H1 (cell line): ENCODE results near the gene ADCY3. TPM values are rescaled to one million over a fixed set of nuclear protein-coding genes. Genes with fewer than 3 reads are reported as not detected.

Source experiments
- CTCF ChIA-PET: fragments of 300-600 bp; sonication (Branson Sonifier 250); formaldehyde crosslinking; loops from one replicate; lab custom pipeline; 2021; ENCODE audit not compliant: partially characterized antibody; lab: Charles Lee
- POLR2A ChIA-PET: fragments of 300-600 bp; sonication (Branson Sonifier 250); formaldehyde crosslinking; loops from one replicate; lab custom pipeline; 2021; ENCODE audit warnings: inconsistent platforms; ENCODE audit not compliant: partially characterized antibody; lab: Charles Lee
- DNase-seq, 2 experiments: peaks; one replicate each; pipeline versions ENCODE4 v3.0.0 to v3.0.0-alpha.2; 2010 to 2022; ENCODE audit warnings: low spot score in 2 of 2, low read depth in 1 of 2, mixed read lengths in 1 of 2
- FAIRE-seq: peaks from 2 replicates; lab custom pipeline; 2011; peaks lifted over from hg19 to GRCh38; lab: Jason Lieb, UNC
- H2AFZ ChIP-seq: 2 replicates; pipeline ENCODE4 v1.8.1; 2012; ENCODE audit warnings: low read length, inconsistent platforms
- H2AK5ac ChIP-seq: 2 replicates; pipeline ENCODE4 v1.6.1; 2013; ENCODE audit warnings: low read depth, low read length
- H2BK120ac ChIP-seq: replicated peaks from 2 replicates; pipeline ENCODE3; 2013; ENCODE audit warnings: low read depth, low read length, inconsistent platforms
- H2BK12ac ChIP-seq: 2 replicates; pipeline ENCODE4 v1.6.1; 2013; ENCODE audit warnings: low read depth, low read length
- H2BK15ac ChIP-seq: 2 replicates; pipeline ENCODE4 v1.6.1; 2013; ENCODE audit warnings: low read length
- H2BK20ac ChIP-seq: 2 replicates; pipeline ENCODE4 v1.6.1; 2013; ENCODE audit warnings: low read length
- H2BK5ac ChIP-seq: 2 replicates; pipeline ENCODE4 v1.6.1; 2013; ENCODE audit warnings: low read depth, low read length
- H3K14ac ChIP-seq: 2 replicates; pipeline ENCODE4 v1.6.1; 2013; ENCODE audit warnings: inconsistent platforms; ENCODE audit not compliant: insufficient read length
- H3K18ac ChIP-seq: 2 replicates; pipeline ENCODE4 v1.6.1; 2013; ENCODE audit warnings: low read length; ENCODE audit errors: extremely low read depth
- H3K23ac ChIP-seq: 2 replicates; pipeline ENCODE4 v1.6.1; 2013; ENCODE audit warnings: inconsistent platforms; ENCODE audit not compliant: insufficient read length
- H3K23me2 ChIP-seq: 2 replicates; pipeline ENCODE4 v1.6.1; 2013; ENCODE audit warnings: low read depth, low read length
- H3K27ac ChIP-seq: 2 replicates; pipeline ENCODE4 v1.6.1; 2011; ENCODE audit warnings: low read depth, low read length, inconsistent platforms
- H3K27me3 ChIP-seq, 4 experiments: replicated peaks in 1 of 4; 1 replicate in 1 of 4; 2 replicates in 3 of 4; pipeline versions ENCODE4 v1.6.1 to v1.8.1; 2011 to 2013; ENCODE audit warnings: low read length in 3 of 4, mild to moderate bottlenecking in 3 of 4, inconsistent platforms in 2 of 4, mixed read lengths in 2 of 4, moderate library complexity in 1 of 4; ENCODE audit not compliant: control insufficient read depth in 3 of 4, insufficient read depth in 3 of 4; ENCODE audit errors: extremely low read depth in 1 of 4
- H3K36me3 ChIP-seq, 4 experiments: 2 replicates each; pipeline versions ENCODE4 v1.6.1 to v1.8.1; 2011 to 2013; ENCODE audit warnings: mild to moderate bottlenecking in 4 of 4, low read length in 3 of 4, moderate library complexity in 2 of 4, control low read depth in 1 of 4, inconsistent platforms in 1 of 4; ENCODE audit not compliant: insufficient read depth in 4 of 4, control insufficient read depth in 2 of 4
- H3K4ac ChIP-seq: replicated peaks from 2 replicates; pipeline ENCODE3; 2013; ENCODE audit warnings: low read length, low read depth, mixed read lengths, inconsistent platforms; ENCODE audit not compliant: insufficient read length
- H3K4me1 ChIP-seq, 4 experiments: replicated peaks in 1 of 4; 1 replicate in 1 of 4; 2 replicates in 3 of 4; pipeline versions ENCODE4 v1.6.1 to v1.8.1; 2011 to 2013; ENCODE audit warnings: low read length in 3 of 4, inconsistent platforms in 2 of 4, mixed read lengths in 1 of 4; ENCODE audit not compliant: insufficient read depth in 4 of 4, control insufficient read depth in 3 of 4
- H3K4me2 ChIP-seq, 2 experiments: 2 replicates each; pipeline versions ENCODE4 v1.6.1 to v1.8.1; 2011 to 2013; ENCODE audit warnings: low read depth in 2 of 2, low read length in 2 of 2, control low read depth in 1 of 2, inconsistent platforms in 1 of 2, mild to moderate bottlenecking in 1 of 2; ENCODE audit not compliant: insufficient read depth in 1 of 2
- H3K4me3 ChIP-seq, 4 experiments: fragments of 200-600, 300-600 bp in 1 of 4; sonication (generic), shearing (Covaris generic), sonication (Bioruptor Twin) in 1 of 4; 2 replicates each; pipeline versions ENCODE4 v1.5.1 to v1.8.1; 2011 to 2016; ENCODE audit warnings: low read length in 4 of 4, low read depth in 3 of 4, control low read depth in 2 of 4, inconsistent platforms in 2 of 4, mild to moderate bottlenecking in 2 of 4, mixed read lengths in 1 of 4, moderate library complexity in 1 of 4; ENCODE audit not compliant: insufficient read depth in 2 of 4; ENCODE audit errors: extremely low read depth in 1 of 4
- H3K56ac ChIP-seq: replicated peaks from 2 replicates; pipeline ENCODE3; 2013; ENCODE audit warnings: low read depth, mild to moderate bottlenecking, mixed read lengths, low read length, inconsistent platforms; ENCODE audit not compliant: insufficient read length
- H3K79me1 ChIP-seq: 2 replicates; pipeline ENCODE4 v1.6.1; 2013; ENCODE audit warnings: low read depth, low read length, control low read depth
- H3K79me2 ChIP-seq, 2 experiments: 2 replicates each; pipeline versions ENCODE4 v1.6.1 to v1.8.1; 2012 to 2013; ENCODE audit warnings: low read length in 2 of 2, mild to moderate bottlenecking in 2 of 2, inconsistent platforms in 1 of 2; ENCODE audit not compliant: insufficient read depth in 2 of 2, control insufficient read depth in 1 of 2
- H3K9ac ChIP-seq, 4 experiments: replicated peaks in 1 of 4; 1 replicate in 1 of 4; 2 replicates in 3 of 4; pipeline versions ENCODE4 v1.6.1 to v1.8.1; 2011 to 2013; ENCODE audit warnings: low read depth in 3 of 4, low read length in 3 of 4, control low read depth in 2 of 4, mild to moderate bottlenecking in 2 of 4, moderate library complexity in 2 of 4, inconsistent platforms in 1 of 4; ENCODE audit errors: extremely low read depth in 1 of 4
- H3K9me3 ChIP-seq, 2 experiments: 2 replicates each; pipeline versions ENCODE4 v1.6.1 to v1.8.1; 2012 to 2013; ENCODE audit warnings: mild to moderate bottlenecking in 2 of 2, moderate library complexity in 2 of 2, control low read depth in 1 of 2, inconsistent platforms in 1 of 2, low read depth in 1 of 2, low read length in 1 of 2, mixed read lengths in 1 of 2; ENCODE audit not compliant: insufficient read depth in 2 of 2
- H4K20me1 ChIP-seq, 2 experiments: replicated peaks in 1 of 2; 2 replicates each; pipeline versions ENCODE3 to v1.8.1; 2011 to 2013; ENCODE audit warnings: inconsistent platforms in 2 of 2, low read length in 2 of 2, mild to moderate bottlenecking in 1 of 2; ENCODE audit not compliant: insufficient read depth in 2 of 2, control insufficient read depth in 1 of 2
- H4K5ac ChIP-seq: 2 replicates; pipeline ENCODE4 v1.6.1; 2013; ENCODE audit warnings: low read length, low read depth, mixed read lengths, inconsistent platforms; ENCODE audit not compliant: insufficient read length
- H4K8ac ChIP-seq: 2 replicates; pipeline ENCODE4 v1.8.0; 2013; ENCODE audit warnings: mild to moderate bottlenecking, moderate library complexity, low read length, inconsistent platforms; ENCODE audit not compliant: insufficient read depth; ENCODE audit errors: extremely low read depth
- H4K91ac ChIP-seq: replicated peaks from 2 replicates; pipeline ENCODE3; 2013; ENCODE audit warnings: low read length, mixed read lengths, inconsistent platforms; ENCODE audit not compliant: insufficient read length
- ASH2L ChIP-seq: fragments of 200-600, 300-600 bp; sonication (generic); IDR thresholded peaks from one replicate; pipeline ENCODE4 v1.7.1; 2017; ENCODE audit warnings: low read length
- BACH1 ChIP-seq: IDR thresholded peaks from 2 replicates; pipeline ENCODE4 v1.6.1; 2012; ENCODE audit warnings: low read length, improper control_type of control experiment
- CBX8 ChIP-seq: fragments of 300-800, 300-1000 bp; sonication (generic); IDR thresholded peaks from 2 replicates; pipeline ENCODE4 v1.7.1; 2016; ENCODE audit warnings: low read depth, low read length, borderline replicate concordance
- CHD1 ChIP-seq: IDR thresholded peaks from 2 replicates; pipeline ENCODE4 v1.6.1; 2012; ENCODE audit warnings: low read depth, low read length, improper control_type of control experiment
- CHD2 ChIP-seq: IDR thresholded peaks from 2 replicates; pipeline ENCODE4 v1.6.1; 2012; ENCODE audit warnings: low read length, improper control_type of control experiment
- CTBP2 ChIP-seq: IDR thresholded peaks from 2 replicates; pipeline ENCODE4 v1.7.0; 2011; ENCODE audit warnings: borderline replicate concordance, mild to moderate bottlenecking, moderate library complexity, mixed read lengths, low read length; ENCODE audit not compliant: insufficient read depth, insufficient read length
- JUND ChIP-seq: IDR thresholded peaks from 2 replicates; pipeline ENCODE4 v1.6.1; 2011; ENCODE audit warnings: mild to moderate bottlenecking, improper control_type of control experiment, low read length
- KDM5A ChIP-seq: fragments of 200-600 bp; IDR thresholded peaks from 2 replicates; pipeline ENCODE4 v1.7.1; 2012; ENCODE audit warnings: mild to moderate bottlenecking, low read length, inconsistent platforms, mixed read lengths
- POLR2AphosphoS5 ChIP-seq: IDR thresholded peaks from 2 replicates; pipeline ENCODE4 v1.6.1; 2011; ENCODE audit warnings: low read depth, low read length
- RXRA ChIP-seq: IDR thresholded peaks from 2 replicates; pipeline ENCODE4 v1.6.1; 2011; ENCODE audit warnings: low read depth, mild to moderate bottlenecking, low read length, moderate library complexity; ENCODE audit not compliant: insufficient read depth
- SP1 ChIP-seq: IDR thresholded peaks from 2 replicates; pipeline ENCODE4 v1.6.1; 2011; ENCODE audit warnings: low read depth, low read length
- WGBS, 2 experiments: shearing (Covaris generic) in 1 of 2; methylation state at CpG; one replicate each; pipeline versions ENCODE4 v1.1.6 to v1.1.7; 2013 to 2015; ENCODE audit warnings: low lambda C conversion rate in 2 of 2, mixed read lengths in 2 of 2, inconsistent platforms in 1 of 2, low coverage in 1 of 2, missing lambda C conversion rate in 1 of 2; ENCODE audit not compliant: insufficient replicate concordance in 2 of 2, insufficient coverage in 1 of 2, insufficient read length in 1 of 2; ENCODE audit errors: extremely low coverage in 1 of 2, missing lambda C conversion rate in 1 of 2; 5-methylcytosine and 5-hydroxymethylcytosine counted together
- polyA plus RNA-seq, 7 experiments: library from polyadenylated mRNA; depleted of rRNA in 3 of 7; stranded (reverse) in 5 of 7; unstranded in 2 of 7; fragments of >200 nt in 5 of 7; fragments of 200-250 nt in 2 of 7; gene quantifications; 1 replicate in 5 of 7; 2 replicates in 1 of 7; 4 replicates in 1 of 7; pipeline versions ENCODE4 v1.2.1 to v1.2.3, GENCODE V29; 2011 to 2013; ENCODE audit warnings: missing spikeins in 2 of 7, mixed read lengths in 2 of 7
- total RNA-seq: library from RNA; stranded (reverse); fragmentation: NEBNext Ultra II Directional; extraction: Animal tissue kit (Norgen Biotek cat#: 25700); gene quantifications from 2 replicates; pipeline ENCODE4 v1.2.1, GENCODE V29; 2021
- TF ChIP-seq, protein P1 (sequence below), 3 experiments: IDR thresholded peaks; 1 replicate in 2 of 3; 2 replicates in 1 of 3; pipeline versions ENCODE4 v1.5.1 to v1.6.1; 2011; ENCODE audit warnings: low read length in 3 of 3, mild to moderate bottlenecking in 3 of 3, inconsistent platforms in 2 of 3, low read depth in 1 of 3, moderate library complexity in 1 of 3; ENCODE audit not compliant: insufficient read depth in 1 of 3; ENCODE audit errors: control extremely low read depth in 1 of 3

The ADCY3 gene
- total and polyA plus RNA-seq, 2 of the 8 experiments (the other 6 are each of a cell fraction or from before 2014, with no cell fraction given) = 45.1 to 52.9 TPM

GRCh38 chr2:24853046-24853445 lies 67.0 kb downstream of the ADCY3 start:
- H3K79me1 ChIP-seq = no peaks in the 10 kb centered on the region; the same call in 1 of the 2 replicates
- H2BK120ac ChIP-seq = no peak overlapping the region
- H3K4me1 ChIP-seq = no peaks in the 10 kb centered on the region
- FAIRE-seq = no peak
- H2AFZ ChIP-seq = no peak overlapping the region
- no peak overlapping the region for H2BK12ac ChIP-seq
- no peak for DNase-seq
- H4K8ac ChIP-seq = no peak overlapping the region
- no peaks in the 10 kb centered on the region for H3K27me3 ChIP-seq
- no peak overlapping the region for H4K5ac ChIP-seq
- no peak overlapping the region for H2AK5ac ChIP-seq
- peaks cover 4 to 7% of the 10 kb centered on the region in 2 experiments; a peak in 3 of 4 replicates for H3K9me3 ChIP-seq
- H3K23ac ChIP-seq = no peak overlapping the region
- H3K4ac ChIP-seq = no peak overlapping the region
- no peaks in the 10 kb centered on the region for H3K79me2 ChIP-seq
- no peak overlapping the region for H3K18ac ChIP-seq
- POLR2A ChIA-PET = interaction anchor here (0.8 kb wide), 1 partner anchor 417 kb away, joined by 3 read pairs; no protein-coding TSS in a partner anchor
- H3K4me3 ChIP-seq = no peak overlapping the region
- no peaks in the 10 kb centered on the region; a peak in 1 of 8 replicates for H3K36me3 ChIP-seq
- no peak overlapping the region for H3K4me2 ChIP-seq
- H2BK15ac ChIP-seq = no peak overlapping the region
- H2BK20ac ChIP-seq = no peak overlapping the region
- no peak overlapping the region for H2BK5ac ChIP-seq
- H4K20me1 ChIP-seq = peaks cover 0 to 2% of the 10 kb centered on the region in 2 experiments
- H3K23me2 ChIP-seq = no peaks in the 10 kb centered on the region
- H4K91ac ChIP-seq = no peak overlapping the region
- H3K56ac ChIP-seq = no peak overlapping the region
- 98% methylated on average over 9 of the region's 9 CpGs; no CpG with 5 or more reads in 1 of the 2 experiments for WGBS, 2 experiments
- no peak overlapping the region for H3K14ac ChIP-seq
- CTCF ChIA-PET = interaction anchor here (0.8 kb wide), 1 partner anchor 12 kb away, joined by 3 read pairs; no protein-coding TSS in a partner anchor
- H3K9ac ChIP-seq = no peak overlapping the region
- no peak overlapping the region for H3K27ac ChIP-seq
- no peak for TF ChIP-seq RXRA
- TF ChIP-seq ASH2L = no peak
- TF ChIP-seq CHD1 = no peak
- TF ChIP-seq POLR2AphosphoS5 = no peak
- TF ChIP-seq SP1 = no peak
- TF ChIP-seq KDM5A = no peak
- no peak for TF ChIP-seq BACH1
- no peak for TF ChIP-seq CTBP2
- no peak for TF ChIP-seq CBX8
- TF ChIP-seq JUND = no peak
- TF ChIP-seq CHD2 = no peak
- TF ChIP-seq, protein P1, sequence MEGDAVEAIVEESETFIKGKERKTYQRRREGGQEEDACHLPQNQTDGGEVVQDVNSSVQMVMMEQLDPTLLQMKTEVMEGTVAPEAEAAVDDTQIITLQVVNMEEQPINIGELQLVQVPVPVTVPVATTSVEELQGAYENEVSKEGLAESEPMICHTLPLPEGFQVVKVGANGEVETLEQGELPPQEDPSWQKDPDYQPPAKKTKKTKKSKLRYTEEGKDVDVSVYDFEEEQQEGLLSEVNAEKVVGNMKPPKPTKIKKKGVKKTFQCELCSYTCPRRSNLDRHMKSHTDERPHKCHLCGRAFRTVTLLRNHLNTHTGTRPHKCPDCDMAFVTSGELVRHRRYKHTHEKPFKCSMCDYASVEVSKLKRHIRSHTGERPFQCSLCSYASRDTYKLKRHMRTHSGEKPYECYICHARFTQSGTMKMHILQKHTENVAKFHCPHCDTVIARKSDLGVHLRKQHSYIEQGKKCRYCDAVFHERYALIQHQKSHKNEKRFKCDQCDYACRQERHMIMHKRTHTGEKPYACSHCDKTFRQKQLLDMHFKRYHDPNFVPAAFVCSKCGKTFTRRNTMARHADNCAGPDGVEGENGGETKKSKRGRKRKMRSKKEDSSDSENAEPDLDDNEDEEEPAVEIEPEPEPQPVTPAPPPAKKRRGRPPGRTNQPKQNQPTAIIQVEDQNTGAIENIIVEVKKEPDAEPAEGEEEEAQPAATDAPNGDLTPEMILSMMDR (IDR thresholded peaks at IDR 0.05; ENCODE audit: control extremely low read depth in 1 of 3, insufficient read depth in 1 of 3, low read depth in 1 of 3, low read length in 3 of 3) = no peak
